ENCODE measurements around the gene R3HDM4. TPM values are rescaled to one million over a fixed set of nuclear protein-coding genes. Genes with fewer than 3 reads are reported as not detected.
A peak's percentile ranks its signal among the peaks of the same experiment; 100 is the strongest.

The R3HDM4 gene
- total RNA-seq, 1 experiment from 2014 or later = 55.8 TPM

DNA sequence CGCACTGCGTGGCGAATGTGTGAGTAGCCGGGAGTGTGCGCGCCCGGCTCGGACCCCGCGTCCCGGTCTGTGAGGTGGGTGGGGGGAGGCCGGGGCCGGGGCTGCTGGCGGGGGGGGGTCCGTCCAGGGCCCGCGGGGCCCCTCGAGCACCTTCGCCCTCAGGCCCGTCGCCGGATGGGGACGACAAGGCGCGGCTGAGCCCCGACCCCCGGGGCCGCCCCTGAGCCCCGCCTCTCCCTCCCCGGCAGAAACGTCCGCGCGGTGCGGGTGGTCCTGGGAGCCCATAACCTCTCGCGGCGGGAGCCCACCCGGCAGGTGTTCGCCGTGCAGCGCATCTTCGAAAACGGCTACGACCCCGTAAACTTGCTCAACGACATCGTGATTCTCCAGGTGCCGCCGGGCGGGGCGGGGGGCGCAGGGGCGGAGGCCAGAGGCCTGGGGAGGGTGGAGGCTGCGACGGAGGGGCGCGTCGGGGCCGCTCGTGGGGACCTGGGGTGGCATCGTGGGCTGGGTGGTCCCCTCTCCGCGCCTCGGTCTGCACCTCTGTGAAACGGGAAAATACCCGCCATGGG is 59.9 kb downstream of the R3HDM4 start:
- BruUV-seq (replicated peaks) = no TSS peak
- no peak for DNase-seq
- intact Hi-C loops (cut with micrococcal nuclease; ENCODE audit: unreplicated experiment) = loop anchor here (10.0 kb wide), 1 partner anchor 132 kb away; the partner anchor contains the start of gene WDR18

DNA sequence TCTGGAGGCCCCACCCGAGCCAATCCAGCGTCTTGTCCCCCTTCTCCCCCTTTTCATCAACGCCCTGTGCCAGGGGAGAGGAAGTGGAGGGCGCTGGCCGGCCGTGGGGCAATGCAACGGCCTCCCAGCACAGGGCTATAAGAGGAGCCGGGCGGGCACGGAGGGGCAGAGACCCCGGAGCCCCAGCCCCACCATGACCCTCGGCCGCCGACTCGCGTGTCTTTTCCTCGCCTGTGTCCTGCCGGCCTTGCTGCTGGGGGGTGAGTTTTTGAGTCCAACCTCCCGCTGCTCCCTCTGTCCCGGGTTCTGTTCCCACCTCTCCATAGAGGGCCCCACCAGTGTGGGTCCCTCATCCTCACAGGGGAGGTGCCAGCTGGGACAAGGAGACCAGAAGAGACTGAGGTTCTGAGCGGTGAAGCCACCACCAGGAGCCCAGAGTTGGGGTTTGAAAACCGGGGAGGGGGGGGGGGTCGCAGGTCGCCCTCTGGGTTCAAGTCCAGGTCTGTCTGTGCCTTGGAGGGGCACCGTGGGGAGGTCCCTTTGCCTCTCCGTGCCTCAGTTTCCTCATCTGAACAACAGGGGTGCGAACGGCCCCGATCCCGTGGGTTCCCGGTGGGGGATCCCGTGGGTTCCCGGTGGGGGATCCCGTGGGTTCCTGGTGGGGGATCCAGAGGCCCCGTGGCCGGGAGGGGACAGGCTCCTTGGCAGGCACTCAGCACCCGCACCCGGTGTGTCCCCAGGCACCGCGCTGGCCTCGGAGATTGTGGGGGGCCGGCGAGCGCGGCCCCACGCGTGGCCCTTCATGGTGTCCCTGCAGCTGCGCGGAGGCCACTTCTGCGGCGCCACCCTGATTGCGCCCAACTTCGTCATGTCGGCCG is 60.6 kb downstream of the R3HDM4 start, which contains the start of gene ELANE:
Gene ELANE, plus strand, starts transcription at position 168 of the 878 bp plus-strand sequence. Its CDS starts 26 bp downstream, at position 194.
- no TSS peak for BruUV-seq (replicated peaks)
- intact Hi-C loops (cut with micrococcal nuclease; ENCODE audit: unreplicated experiment) = loop anchor here (10.0 kb wide), 1 partner anchor 132 kb away; the partner anchor contains the start of gene WDR18
- no peak within 1 kb of the TSS for H3K27ac ChIP-seq

More for the DNA sequence above, 59.9 kb downstream of the R3HDM4 start:
- Histone ChIP-seq H3F3A (ENCODE audit: insufficient read depth, low read depth) (peaks cover 27% of the 10 kb centered on the region; the same call in 1 of the 2 replicates), H3K4me1 (replicated peaks; ENCODE audit: insufficient read depth) (peaks cover 5% of the 10 kb centered on the region; the same call in 1 of the 2 replicates), H2AFZ (no peak overlapping the region), H3K9me2 (ENCODE audit: insufficient read depth) (no peaks in the 10 kb centered on the region), H3K4me2 (no peak overlapping the region), H3K27me3 (ENCODE audit: insufficient read depth, low read depth) (peaks cover 9% of the 10 kb centered on the region), H3K9me3 (ENCODE audit: insufficient read depth, low read depth) (no peaks in the 10 kb centered on the region), H4K20me1 (ENCODE audit: insufficient read depth) (no peaks in the 10 kb centered on the region; the same call in 1 of the 2 replicates), H3K27ac (no peak overlapping the region), H3K79me2 (ENCODE audit: low read depth) (no peaks in the 10 kb centered on the region), H3K4me3 (no peak overlapping the region), H3K36me3 (ENCODE audit: low read depth) (no peaks in the 10 kb centered on the region)
- CTCF ChIA-PET = no interaction called here
- POLR2A ChIA-PET (ENCODE audit: unreplicated experiment) = no interaction called here
- TF ChIP-seq, protein P1, sequence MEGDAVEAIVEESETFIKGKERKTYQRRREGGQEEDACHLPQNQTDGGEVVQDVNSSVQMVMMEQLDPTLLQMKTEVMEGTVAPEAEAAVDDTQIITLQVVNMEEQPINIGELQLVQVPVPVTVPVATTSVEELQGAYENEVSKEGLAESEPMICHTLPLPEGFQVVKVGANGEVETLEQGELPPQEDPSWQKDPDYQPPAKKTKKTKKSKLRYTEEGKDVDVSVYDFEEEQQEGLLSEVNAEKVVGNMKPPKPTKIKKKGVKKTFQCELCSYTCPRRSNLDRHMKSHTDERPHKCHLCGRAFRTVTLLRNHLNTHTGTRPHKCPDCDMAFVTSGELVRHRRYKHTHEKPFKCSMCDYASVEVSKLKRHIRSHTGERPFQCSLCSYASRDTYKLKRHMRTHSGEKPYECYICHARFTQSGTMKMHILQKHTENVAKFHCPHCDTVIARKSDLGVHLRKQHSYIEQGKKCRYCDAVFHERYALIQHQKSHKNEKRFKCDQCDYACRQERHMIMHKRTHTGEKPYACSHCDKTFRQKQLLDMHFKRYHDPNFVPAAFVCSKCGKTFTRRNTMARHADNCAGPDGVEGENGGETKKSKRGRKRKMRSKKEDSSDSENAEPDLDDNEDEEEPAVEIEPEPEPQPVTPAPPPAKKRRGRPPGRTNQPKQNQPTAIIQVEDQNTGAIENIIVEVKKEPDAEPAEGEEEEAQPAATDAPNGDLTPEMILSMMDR (conservative IDR thresholded peaks at IDR 0.05) = no peak
- TF ChIP-seq EZH2 (IDR thresholded peaks at IDR 0.05; ENCODE audit: low read depth) = no peak

More for the DNA sequence above, 60.6 kb downstream of the R3HDM4 start, which contains the start of gene ELANE:
- Histone ChIP-seq H3K36me3 (ENCODE audit: low read depth) (no peaks in the 10 kb centered on the region), H3K4me3 (no peak within 1 kb of the TSS), H3K79me2 (ENCODE audit: low read depth) (no peaks in the 10 kb centered on the region), H2AFZ (no peak within 1 kb of the TSS), H3K9me2 (ENCODE audit: insufficient read depth) (no peaks in the 10 kb centered on the region), H4K20me1 (ENCODE audit: insufficient read depth) (no peaks in the 10 kb centered on the region; the same call in 1 of the 2 replicates), H3K9me3 (ENCODE audit: insufficient read depth, low read depth) (no peaks in the 10 kb centered on the region), H3F3A (ENCODE audit: insufficient read depth, low read depth) (peaks cover 24% of the 10 kb centered on the region; the same call in 1 of the 2 replicates), H3K4me2 (peak within 1 kb of the TSS; percentile 40; the same call in 1 of the 2 replicates), H3K27me3 (ENCODE audit: insufficient read depth, low read depth) (peaks cover 16% of the 10 kb centered on the region), H3K4me1 (replicated peaks; ENCODE audit: insufficient read depth) (peaks cover 5% of the 10 kb centered on the region; the same call in 1 of the 2 replicates)
- ChIA-PET POLR2A (ENCODE audit: unreplicated experiment) (interaction anchor here (0.8 kb wide), 1 partner anchor 67 kb away, joined by 9 read pairs; no protein-coding TSS in a partner anchor), CTCF (no interaction called here)
- no peak for DNase-seq
- TF ChIP-seq, protein P1 (conservative IDR thresholded peaks at IDR 0.05) = no peak
- no peak for TF ChIP-seq EZH2 (IDR thresholded peaks at IDR 0.05; ENCODE audit: low read depth)

All from PC-9 (cell line).